HG02973 (cell line): ENCODE measurements around the gene ANHX.

Experiments
- ATAC-seq: cut with Tn5 transposase; IDR thresholded peaks from one replicate; pipeline ENCODE4 v1.9.1; 2021; ENCODE audit warnings: moderate library complexity; ENCODE audit not compliant: unreplicated experiment

Gene ANHX

DNA sequence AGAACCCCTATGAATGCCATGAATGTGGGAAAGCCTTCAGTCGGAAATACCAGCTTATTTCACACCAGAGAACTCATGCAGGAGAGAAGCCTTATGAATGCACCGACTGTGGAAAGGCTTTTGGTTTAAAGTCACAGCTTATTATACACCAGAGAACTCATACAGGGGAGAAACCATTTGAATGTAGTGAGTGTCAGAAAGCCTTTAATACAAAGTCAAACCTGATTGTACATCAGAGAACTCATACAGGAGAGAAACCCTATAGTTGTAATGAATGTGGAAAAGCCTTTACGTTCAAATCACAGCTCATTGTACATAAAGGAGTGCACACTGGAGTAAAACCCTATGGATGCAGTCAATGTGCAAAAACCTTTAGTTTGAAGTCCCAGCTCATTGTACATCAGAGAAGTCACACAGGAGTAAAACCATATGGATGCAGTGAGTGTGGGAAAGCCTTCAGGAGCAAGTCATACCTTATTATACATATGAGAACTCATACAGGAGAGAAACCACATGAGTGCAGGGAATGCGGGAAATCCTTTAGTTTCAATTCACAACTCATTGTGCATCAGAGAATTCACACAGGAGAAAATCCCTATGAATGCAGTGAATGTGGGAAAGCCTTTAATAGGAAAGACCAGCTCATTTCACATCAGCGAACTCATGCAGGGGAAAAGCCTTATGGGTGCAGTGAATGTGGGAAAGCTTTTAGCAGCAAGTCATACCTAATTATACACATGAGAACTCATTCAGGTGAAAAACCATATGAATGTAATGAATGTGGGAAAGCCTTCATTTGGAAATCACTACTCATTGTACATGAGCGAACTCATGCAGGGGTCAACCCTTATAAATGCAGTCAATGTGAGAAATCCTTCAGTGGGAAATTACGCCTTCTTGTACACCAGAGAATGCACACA, 32.1 kb downstream of the ANHX start:
- no peak for ATAC-seq

DNA sequence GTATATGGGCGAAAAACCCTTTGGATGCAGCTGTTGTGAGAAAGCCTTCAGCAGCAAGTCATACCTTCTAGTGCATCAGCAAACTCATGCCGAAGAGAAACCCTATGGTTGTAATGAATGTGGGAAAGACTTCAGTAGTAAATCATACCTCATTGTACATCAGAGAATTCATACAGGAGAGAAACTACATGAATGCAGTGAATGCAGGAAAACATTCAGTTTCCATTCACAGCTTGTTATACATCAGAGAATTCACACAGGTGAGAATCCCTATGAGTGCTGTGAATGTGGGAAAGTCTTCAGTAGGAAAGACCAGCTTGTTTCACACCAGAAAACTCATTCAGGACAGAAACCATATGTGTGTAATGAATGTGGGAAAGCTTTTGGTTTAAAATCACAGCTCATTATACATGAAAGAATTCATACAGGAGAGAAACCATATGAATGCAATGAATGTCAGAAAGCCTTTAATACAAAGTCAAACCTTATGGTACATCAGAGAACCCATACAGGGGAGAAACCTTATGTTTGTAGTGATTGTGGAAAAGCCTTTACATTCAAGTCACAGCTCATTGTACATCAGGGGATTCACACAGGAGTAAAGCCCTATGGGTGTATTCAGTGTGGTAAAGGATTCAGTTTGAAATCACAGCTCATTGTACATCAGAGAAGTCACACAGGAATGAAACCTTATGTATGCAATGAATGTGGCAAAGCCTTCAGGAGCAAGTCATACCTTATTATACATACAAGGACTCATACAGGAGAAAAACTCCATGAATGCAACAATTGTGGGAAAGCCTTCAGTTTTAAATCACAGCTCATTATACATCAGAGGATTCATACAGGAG, 33.0 kb downstream of the ANHX start:
- no peak for ATAC-seq

DNA sequence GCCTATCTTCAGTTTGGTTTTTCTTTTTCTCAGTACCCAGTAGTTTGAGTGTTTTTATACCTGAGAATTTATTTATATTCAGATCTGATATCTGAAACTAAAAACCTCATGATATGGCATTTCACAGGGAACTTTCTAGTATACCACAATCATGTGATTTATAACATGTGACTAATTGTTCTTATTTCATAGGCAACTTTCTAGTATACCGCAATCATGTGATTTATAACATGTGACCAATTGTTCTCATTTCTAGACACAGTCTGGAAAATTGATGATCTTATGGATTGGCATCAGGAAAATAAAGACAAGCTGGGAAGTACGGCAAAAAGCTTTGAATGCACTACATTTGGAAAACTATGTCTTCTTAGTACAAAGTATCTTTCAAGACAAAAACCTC, 33.8 kb downstream of the ANHX start:
- ATAC-seq, result no peak

DNA sequence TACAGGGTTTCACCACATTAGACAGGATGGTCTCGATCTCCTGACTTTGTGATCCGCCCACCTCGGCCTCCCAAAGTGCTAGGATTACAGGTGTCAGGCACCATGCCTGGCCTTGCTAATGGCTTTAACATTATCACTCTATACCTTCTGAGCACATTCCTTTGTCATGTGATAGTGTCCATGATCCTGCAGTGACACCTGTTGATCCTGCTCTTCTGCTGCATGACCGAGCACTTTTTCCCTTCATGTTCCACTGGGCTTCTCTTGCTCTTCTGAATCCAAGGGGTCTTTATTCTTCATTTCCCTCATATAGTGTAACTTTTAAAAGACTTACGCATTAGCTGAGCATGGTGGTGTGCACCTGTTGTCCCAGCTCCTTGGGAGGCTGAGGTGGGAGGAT, 42.8 kb downstream of the ANHX start:
- ATAC-seq, result no peak

DNA sequence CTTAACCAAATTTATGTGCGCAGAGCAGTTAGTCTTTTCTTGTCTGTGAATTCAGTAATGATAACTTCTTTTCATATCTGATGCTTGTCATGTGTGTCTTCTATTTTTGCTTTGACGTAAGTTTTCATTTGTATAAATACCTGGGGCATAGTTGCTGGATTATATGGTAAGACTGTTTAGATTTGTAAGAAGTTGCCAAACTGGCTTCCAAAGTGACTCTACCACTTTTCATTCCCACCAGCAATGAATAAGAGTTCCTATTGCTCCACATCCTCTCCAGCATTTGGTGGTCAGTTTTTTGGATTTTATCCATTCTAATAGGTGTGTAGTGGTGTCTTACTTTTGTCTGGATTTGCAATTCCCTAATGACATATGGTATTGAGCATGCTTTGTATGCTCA, 45.5 kb downstream of the ANHX start:
- no peak for ATAC-seq

DNA sequence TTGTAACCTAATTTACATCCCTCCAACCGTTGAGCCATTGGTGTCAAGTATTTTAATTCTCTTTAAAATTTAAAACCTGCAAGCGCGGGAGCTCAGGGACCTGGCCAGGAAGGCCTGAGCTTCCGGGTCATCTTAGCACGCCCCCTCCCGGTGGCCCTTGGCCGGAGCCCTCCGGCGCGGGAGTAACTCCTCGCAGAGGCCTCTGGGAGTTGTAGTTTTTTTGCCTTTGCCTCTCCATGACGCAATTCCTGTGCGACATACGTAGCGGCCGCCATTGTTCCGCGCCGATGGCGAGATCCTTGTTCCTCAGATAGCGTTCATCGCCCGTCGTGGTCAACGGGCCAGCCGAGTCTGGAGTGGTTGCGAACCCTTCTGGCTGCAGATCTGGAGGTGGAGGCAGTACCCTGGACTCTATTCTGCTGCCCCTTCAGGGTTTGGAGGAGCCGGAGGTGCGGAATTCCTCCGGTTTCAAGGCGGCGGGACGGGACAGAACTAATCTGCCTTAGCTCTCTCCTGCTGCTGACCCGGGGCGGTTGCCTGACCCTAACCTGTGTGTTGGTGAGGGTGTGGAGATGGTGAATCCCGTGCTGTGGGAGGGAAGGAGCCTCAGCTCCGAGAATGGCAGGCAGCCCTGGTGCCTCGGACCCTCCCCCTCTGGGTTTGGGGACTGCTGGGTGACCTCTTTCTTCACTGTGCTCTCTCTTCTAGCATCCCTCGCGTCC, 54.3 kb downstream of the ANHX start, which contains the start of gene ZNF268:
Gene ZNF268, plus strand, starts transcription at position 258 of the 722 bp plus-strand sequence. CDS start 503 bp downstream, outside the sequence.
- peak; percentile 87 for ATAC-seq

DNA sequence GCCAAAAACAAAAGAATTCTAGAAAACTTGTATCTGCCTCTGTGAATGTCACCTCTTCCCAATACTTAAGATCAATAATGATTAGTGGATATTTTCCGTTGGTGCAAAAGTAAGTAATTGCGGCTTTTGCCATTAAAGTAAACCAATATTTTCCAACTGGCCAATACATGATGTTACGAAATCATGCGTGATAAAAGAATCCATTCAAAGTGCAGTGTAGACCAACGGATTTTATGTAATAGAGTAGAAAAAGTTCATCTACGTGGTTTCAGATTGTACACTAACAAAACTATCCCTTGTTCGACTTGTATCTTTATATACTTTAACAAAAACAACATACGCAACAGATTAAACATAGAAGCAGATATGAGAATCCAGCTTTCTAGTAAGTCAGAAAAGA, 55.0 kb downstream of the ANHX start:
- no peak for ATAC-seq

DNA sequence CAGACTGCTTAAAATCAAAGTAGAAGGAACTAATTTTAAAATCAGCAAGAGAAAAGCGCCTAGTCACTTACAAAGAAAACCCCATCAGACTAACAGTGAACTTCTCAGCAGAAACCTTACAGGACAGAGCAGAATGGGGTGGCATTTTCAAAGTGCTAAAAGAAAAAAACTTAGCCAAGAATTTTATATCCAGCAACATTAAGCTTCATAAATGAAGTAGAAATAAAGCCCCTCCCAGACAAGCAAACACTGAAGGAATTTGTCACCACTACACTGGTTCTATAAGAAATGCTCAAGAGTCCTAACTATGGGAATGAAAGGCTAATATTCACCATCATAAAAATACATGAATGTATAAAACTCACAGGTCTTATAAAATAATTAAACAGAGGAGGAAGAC, 60.8 kb downstream of the ANHX start:
- no peak for ATAC-seq

DNA sequence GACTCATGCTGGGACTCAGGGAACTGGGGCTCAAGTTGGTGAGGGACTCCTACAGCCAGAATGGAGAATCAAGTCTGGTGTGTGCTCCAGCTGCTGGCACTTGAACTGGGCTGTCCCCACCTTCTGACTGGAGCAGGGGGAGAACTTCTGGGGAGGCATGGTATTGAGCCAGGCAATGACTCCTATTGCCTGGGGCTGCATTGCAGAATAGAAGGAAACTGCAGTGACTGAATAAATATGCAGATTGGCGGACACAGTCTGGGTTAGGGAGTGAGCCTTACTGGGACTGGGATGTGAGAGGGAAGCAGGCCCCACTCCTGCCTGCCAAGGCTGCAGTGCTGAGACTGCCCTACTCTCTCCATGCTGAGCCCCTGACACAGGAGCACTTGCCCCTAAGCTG, 63.2 kb downstream of the ANHX start:
- no peak for ATAC-seq
